Gastrocnemius medialis (tissue), 4 donors: ENCODE results near the gene SLC6A6.

Source experiments
- CTCF ChIP-seq, 5 experiments: fragments of 450-650 bp in 3 of 5; fragments of 200-600 bp in 2 of 5; sonication (generic) in 2 of 5; IDR thresholded peaks in 4 of 5; conservative IDR thresholded peaks in 1 of 5; 1 replicate in 4 of 5; 2 replicates in 1 of 5; pipeline ENCODE4 v1.5.1; 2016 to 2019; ENCODE audit warnings: antibody characterized with exemption in 5 of 5, mild to moderate bottlenecking in 3 of 5, moderate library complexity in 3 of 5
- POLR2A ChIP-seq, 2 donors: fragments of 450-650 bp; IDR thresholded peaks; one replicate each; pipeline ENCODE4 v1.6.1; 2017; ENCODE audit warnings: antibody characterized with exemption in 2 of 2, mild to moderate bottlenecking in 2 of 2, moderate library complexity in 2 of 2

- no peak for TF ChIP-seq CTCF (IDR thresholded peaks at IDR 0.05 in 4 of 5, conservative IDR thresholded peaks at IDR 0.05 in 1 of 5)
- TF ChIP-seq POLR2A (IDR thresholded peaks at IDR 0.05), result no peak
Observed at GRCh38 chr3:14459787-14460186, 57.4 kb downstream of the SLC6A6 start.
